HG03575 (cell line): ENCODE data around the gene DPF3.

Experiments
- ATAC-seq: cut with Tn5 transposase; IDR thresholded peaks from one replicate; pipeline ENCODE4 v1.9.1; 2021; ENCODE audit not compliant: unreplicated experiment, insufficient number of reproducible peaks, low FRiP score; ENCODE audit errors: extremely low read depth

DPF3 gene

DNA sequence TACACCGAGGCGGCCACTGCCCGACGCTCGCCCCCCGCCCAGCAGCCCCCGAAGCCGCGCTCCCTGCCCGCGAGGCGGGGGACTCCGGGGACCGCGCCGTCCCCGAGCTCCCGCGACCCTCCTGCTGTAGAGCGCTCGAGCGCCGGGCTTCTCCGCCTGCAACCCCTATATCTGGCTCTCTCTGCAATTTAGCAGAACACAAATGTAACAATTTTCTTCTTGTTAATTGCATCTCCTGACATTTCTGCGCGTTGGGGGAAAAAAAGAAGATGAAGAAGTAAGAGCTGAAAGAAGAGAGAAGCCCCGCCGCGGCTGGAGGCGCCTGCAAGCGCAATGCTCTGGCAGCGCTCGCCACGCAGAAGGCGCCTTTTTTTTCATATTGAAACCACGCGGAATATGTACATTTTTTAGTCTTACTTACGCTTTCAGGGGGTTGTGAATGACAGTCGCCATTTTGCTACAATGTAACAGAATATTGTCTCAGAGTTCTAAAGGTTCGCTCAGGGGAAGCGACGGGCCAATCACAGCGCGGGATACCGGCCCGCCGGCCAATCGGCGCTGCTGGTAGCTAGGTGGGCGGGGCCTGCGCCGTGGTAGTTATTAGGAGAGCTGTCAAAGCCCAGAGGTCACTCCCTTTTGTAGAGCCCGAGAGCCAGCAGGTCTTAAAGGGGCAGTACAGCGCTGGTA, at the start of gene DPF3:
TSS of gene DPF3 (minus strand) at position 466 of the 687 bp plus-strand sequence. CDS start at position 453, 13 bp downstream.
- peak; percentile 68 for ATAC-seq

DNA sequence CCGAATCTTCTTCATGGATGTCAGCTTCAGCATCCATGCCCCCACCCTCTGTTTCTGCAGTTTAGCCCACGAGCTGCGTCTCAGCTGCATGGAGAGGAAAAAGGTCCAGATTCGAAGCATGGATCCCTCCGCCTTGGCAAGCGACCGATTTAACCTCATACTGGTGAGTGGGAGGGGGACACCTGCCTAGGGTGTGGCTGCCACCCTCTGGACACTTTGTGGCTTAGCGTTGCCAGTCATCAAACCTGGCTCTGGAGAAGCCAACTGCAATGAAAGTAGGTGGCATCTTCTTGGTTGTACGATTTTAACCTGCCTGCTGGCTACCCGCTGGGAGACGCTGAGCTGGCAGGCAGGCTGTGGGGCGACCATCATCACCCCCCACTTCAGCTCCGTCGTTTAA, 49.0 kb upstream of the DPF3 start:
- no peak for ATAC-seq

DNA sequence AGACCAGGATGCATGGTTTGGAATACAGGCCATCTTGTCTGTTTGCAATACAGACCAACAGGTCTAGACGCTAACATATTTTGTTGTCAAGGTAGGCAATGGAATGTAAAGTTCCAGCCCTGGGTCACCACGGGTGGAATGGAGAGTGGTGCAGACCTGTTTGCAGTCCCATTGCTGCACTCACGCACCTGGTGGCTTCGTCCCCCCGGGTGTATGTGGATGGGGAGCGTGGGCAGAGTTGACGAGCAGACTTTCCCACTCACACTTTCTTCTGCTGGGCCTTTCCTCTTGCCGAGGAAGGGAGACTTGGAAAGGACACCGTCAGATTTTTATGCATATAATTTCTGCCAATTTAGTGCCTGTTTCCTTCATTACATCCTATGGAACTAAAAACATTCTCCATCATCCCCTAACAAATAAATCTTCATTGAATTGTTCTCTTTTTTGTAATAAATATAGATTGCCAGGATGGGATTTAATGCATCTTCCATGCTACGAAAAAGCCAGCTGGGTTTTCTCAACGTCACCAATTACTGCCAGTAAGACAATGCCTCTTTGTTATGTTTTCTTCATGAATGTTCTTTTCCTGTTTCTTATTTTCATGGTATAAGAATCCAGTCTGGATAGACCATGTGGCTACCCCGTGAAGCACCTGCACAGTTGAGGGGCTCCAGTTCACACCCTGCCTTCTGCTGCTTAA, 47.5 kb upstream of the DPF3 start:
- ATAC-seq: no peak

DNA sequence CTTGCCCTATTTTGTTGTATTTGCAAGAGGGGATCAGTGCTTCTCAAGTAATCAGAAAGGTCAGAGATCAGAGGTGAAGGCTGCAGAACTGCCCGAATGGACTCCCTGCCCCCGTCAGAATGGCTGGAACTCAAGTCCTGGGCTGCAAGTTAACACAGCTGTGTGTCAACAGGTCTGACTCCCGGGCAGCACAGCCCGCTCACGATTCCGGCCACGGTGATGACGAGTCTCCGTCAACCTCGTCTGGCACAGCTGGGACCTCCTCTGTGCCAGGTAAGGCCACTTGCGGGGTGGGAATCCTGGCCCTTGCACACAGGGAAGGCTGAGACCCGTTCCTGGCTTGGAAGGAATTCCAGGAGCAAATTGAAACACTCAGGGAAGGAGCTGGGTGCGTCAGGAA, 45.7 kb upstream of the DPF3 start:
- ATAC-seq: no peak

DNA sequence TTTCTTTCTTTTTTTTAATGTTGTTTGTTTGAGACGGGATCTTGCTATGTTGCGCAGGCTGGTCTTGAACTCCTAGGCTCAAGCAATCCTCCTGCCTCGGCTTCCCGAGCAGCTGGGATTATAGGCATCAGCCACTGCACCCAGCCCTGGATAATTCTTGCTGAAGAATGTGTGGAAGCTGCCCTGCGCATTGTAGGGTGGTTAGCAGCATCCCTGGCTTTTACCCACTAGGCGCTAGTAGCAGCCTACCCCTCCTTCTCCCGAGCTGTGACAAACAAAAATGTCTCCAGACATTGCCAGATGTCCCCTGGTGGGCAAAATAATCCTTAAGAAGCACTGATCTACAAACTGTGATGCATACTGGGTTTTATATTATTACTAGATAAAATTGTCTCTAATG, 39.0 kb upstream of the DPF3 start:
- ATAC-seq: no peak

DNA sequence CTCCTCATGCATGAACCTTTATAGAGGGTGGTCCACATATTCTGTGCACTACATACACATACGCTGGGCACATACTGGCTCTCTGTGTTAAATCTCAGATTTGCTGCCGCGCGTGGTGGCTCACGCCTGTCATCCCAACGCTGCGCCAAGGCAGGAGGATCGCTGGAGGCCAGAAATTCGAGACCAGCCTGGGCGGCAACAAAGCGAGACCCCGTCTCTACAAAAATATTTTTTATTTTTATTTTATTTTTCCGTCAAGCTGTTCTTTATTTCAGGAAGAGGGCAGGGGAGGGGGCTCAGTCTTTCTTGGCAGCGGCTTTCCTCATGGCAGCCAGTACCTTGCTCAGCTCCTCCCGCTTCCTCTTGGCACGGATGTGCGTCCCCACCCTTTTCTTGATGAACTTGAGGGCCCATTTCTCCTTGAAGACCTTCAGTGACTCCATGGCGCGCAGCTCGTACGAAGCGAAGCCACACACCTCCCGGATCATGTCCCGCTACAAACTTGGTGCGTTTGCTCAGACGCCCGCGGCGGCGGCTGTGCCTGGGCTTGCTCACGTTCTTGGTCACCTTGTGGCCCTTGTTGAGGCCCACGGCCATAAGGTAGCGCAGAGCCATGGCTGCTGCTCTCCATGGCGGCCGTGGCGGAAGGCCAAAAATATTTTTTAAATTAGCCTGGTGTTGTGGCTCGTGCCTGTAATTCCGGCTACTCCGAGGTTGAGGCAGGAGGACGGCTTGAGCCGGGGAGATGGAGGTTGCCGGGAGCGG, 35.6 kb upstream of the DPF3 start:
- ATAC-seq: no peak

DNA sequence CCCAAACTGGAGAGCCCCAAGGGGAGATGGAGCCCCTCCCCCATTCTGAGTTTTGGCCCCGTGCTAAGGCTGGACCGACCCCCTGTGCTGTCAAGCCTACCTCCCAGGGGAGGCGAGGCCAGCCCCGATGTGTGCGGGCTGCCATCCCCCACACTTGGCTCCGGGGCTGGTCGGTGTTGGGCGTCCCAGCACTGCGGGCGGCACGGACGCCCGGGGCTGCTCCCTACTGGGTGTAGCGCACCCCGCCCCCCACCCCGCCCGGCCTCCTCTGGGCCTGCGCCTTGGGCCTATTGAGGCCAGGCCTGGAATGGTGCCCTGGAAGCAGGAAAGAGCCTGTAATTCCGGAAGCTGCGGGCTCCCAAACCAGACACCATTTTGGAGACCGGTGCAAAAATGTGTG, 35.0 kb upstream of the DPF3 start:
- no peak for ATAC-seq

DNA sequence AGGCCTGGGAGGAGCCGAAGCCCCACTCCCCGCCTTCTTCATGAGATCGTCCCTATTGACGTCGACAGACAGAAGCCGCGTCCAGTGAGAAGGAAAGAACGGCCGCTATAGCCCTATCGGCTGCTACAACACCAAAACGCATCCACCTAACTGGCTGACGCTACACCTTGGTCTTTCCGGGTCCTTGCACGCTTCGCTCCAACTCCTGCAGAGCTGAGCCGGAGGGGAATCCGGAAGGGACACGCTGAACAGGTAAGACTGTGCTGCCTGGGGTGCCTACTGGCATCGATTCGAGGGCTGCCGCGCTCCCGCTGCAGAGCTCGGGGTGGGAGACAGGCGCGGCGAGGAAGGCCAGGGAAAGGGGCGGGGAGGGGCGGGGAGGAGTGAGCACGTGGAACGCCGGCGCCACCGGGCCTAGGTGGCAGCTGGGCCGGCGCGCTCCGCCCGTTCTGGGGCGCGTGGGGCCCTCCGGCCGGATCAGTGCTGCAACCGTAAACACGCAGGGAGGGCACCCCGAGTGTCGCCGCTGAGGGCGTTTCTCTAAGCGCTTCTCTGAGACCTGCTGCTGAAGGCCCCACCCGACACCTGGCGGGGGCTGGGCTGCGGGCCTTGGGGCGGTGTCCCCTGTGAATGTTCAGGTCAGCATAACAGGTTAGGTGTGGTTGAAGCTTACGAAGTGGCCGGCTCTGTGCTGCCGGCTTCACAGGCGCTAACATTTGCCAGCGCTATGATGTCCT, 32.6 kb upstream of the DPF3 start, which contains the start of gene DCAF4:
TSS of gene DCAF4 (plus strand) at position 173 of the 737 bp plus-strand sequence. CDS start 11,515 bp downstream, outside the sequence.
- ATAC-seq: peak; percentile 94

DNA sequence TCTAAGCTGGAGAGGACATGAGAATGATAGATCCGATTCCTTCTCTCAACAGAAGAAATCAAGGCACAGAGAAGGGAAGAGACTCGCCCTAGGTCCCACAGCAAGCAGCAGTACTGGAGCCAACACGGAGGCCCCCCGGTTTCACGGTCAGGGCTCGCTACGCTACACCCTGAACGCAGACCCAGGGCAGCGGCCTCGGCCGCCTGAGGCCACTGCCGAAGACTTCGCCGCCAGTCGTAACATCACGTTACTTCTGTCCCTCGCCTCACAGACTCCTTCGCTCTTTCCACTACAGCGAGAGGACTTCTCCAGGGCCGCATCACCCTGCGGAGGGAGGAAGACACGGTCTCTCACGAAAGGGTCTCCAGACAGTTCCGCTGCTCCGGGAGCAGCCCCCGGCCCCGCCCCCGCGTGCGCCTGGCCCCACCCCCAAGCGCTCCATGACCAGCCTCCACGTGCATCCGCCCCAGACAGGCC, 32.0 kb upstream of the DPF3 start:
- no peak for ATAC-seq

DNA sequence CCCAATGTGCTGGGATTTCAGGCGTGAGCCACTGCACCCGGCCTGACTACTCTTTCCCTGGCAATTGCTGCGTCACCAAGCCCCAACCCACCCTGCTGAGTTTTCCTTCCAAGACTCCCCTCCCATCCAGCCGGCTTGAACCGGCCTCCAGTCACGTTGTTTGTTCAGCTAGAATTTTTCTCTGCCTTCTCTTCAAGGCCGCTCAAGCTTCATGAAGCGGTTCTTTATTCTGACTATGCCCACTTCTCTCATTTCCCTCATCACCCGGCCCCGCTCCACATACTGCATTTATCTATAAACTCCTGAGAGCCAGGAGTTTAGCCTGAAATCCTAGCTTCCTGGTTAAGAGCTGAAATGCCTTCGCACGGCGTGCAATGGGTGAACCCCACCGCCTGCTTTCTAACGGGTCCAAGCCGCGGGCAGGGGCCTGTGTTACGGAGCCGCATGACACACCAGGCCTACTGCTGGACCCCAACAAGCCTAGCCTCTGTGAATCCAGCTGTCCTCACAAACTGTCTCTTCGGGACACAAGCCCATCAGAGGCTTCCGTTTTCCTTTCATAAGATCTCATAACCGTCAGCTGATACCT, 31.4 kb upstream of the DPF3 start:
- ATAC-seq: no peak

DNA sequence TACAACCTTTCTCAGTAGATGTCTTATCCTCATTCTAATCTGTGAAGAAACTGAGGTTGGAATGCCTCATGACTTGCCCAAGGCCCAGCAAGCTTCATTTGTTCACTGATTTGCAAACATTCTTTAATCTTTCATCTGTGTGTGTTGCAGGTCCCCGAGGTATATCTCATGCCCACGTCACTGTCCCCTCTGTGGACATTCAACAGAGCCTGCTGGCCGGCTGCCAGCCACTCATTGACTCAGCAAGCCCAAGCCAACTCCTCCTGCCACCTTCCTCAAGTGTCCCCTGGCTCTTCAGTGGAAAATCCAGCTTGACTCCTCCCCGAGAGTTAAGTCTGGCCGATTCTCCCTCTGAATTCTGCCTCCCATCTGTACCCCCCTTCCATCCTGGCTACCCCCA, 30.4 kb upstream of the DPF3 start:
- ATAC-seq: no peak

DNA sequence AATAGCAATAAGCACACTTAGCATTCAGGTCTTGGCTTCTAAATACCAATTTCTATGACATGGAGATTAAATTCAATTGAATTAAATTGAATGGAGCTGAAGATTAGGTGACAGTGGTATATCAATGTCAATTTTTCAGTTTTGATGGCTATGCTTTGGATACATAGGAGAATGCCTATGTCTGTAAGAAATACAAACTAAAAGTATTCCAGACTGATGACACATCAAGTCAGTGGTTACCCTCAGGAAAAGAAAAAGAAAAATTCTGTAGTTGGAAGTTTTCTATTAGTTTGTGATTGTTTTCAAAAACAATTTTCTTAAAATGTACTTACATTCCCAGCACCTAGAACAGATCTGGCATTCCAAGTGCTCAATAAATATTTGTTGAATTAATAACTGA, 27.5 kb upstream of the DPF3 start:
- ATAC-seq: no peak

DNA sequence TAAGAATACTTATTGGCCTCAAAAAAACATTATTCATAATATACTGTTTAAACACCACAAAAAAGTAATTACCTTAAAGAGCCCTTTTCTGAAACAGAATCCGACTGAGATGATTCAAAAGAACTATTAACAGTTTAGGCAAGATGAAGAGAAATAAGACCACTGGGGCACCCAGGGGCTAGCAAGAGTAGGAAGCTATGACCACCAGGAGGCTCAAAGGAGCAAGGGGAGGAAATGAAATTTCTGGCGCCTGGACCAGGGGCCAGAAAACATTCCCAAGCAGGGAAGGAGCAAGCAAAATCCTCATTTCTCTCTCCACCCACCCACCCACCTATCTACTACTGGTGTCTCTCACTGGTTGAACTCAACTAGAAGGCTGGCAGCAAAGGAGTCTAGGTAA, 26.1 kb upstream of the DPF3 start:
- ATAC-seq: no peak

DNA sequence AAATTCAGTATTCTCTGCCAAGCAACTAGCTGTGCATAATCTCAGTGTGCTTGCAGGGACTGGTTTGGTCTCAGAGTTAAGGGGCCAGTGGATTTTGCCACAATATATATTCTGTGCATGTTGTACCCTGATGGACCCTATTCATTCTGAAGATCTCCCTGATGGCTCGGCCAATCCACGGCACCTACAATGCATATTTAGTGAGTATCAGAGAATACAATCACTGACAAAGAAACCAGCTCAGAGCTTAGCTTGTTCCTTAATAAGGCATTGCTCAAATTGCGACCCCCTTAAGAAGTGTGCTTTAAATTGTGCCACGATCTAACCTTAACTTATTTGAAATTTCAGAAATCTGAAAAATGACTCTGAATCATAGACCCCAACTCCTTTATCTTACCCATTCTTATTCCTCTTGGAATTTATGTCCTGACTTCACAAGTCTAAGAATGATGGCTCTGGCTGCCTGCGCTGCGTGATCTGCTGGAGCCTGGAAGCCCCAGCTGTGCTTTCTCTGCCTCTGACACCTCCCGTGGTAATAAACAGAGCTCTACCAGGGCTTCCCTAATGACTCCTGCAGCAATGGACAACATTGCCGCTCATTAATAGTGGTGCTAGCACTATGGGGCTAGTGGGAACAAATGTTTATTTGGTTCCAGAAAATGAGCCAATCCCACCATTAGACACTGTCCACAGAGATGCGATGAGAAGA, 23.3 kb upstream of the DPF3 start:
- no peak for ATAC-seq

DNA sequence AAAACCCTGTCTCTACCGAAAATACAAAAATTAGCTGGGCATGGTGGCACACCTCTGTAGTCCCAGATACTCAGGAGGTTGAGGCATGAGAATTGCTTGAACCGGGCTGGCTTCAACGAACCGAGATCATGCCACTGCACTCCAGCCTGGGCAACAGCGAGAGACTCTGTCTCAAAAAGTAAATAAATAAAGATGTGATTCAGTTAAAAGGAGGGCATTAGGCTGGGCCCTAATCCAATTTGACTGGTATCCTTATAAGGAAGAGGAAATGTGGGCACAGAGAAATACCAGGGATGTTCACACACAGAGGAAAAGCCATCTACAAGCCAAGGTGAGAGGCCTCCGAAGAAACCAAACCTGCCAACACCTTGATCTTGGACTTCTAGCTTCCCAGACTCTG, 22.3 kb upstream of the DPF3 start:
- no peak for ATAC-seq

DNA sequence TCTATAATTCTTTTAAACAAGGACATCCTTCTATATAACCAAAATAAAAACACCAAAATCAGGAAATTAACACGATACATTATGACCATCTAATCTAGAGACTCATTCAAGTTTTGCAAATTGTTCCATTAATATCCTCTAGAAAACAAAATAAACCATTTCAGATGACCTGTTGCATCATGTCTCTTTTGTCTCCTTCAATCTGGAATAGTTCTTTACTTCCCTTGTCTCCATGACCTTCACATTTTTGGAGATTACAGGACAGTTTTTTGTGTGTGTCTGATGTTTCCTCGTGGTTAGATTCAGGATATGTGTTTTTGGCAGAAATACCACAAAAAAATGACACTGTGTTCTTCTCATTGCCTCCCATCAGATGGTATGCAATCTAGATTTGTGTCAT, 19.9 kb upstream of the DPF3 start:
- no peak for ATAC-seq

DNA sequence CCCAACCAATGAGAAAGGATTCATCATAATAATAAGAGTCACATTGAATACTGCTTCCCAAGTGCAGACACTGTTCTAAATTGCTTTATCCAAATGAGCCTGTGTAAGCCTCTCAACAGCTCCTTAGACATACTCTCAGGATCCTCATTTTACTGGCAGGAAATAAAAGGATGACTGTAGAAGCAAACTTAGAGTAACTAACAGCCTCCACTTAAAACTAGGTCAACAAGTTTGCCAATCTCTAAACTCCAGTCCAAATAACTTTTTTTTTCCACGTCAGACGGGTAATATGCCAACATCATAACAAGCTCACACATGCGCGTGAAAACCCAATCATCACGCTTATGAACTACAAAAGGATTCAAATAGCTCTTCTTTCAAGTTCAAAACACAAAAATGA, 15.3 kb upstream of the DPF3 start:
- no peak for ATAC-seq

DNA sequence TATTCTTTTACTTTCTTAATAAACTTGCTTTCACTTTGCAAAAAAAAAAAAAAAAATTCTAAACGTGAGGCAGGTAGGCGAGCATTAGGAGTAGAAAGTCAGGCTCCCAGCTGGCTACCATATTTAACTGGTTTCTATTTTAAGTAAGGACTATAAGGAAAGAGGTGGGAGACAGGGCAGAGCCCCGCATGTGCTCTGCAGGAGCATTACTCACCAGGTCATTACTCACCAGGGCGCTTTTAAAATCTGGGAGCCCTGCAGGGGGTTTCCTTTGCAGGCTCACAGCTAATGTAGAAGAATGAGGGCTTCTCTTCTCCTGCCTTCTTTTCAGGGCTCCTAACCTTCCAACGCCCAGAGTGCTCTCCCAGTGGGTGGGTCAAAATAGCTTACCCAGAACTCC, 14.0 kb upstream of the DPF3 start:
- ATAC-seq: no peak
